GM23248 (cell line): ENCODE results near the gene RFTN1.

Source experiments
- EZH2 ChIP-seq: fragments of 200-600 bp; sonication (generic); IDR thresholded peaks from 2 replicates; pipeline ENCODE4 v1.6.1; 2018; ENCODE audit warnings: antibody characterized with exemption, mild to moderate bottlenecking; ENCODE audit not compliant: insufficient read depth, poor library complexity, severe bottlenecking
- EZH2phosphoT487 ChIP-seq: fragments of 200-600 bp; sonication (generic); IDR thresholded peaks from 2 replicates; pipeline ENCODE4 v1.6.1; 2018; ENCODE audit warnings: antibody characterized with exemption, moderate library complexity, mild to moderate bottlenecking, low read depth; ENCODE audit not compliant: insufficient read depth

DNA sequence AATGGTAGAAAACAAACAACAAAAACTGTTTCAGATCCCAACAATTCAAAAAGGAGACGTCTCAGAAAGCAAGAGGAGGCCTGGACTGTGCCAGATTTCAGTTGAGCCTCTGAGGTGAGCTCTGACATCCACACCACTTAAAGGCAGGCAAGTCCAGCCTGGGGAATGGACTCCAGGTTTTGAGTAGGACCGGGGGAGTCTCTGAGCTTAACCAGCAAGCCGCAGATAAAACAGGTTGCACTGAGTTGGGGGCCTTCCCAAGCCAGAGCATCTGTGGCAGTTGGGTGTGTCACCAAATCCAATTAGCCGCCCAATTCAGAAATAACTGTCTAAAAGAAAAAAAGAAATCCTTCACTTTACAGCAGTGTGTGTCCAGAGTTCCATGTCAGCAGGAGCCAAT, 193.8 kb downstream of the RFTN1 start:
- TF ChIP-seq EZH2 (no peak), EZH2phosphoT487 (no peak)
